ENCODE data around the gene PTF1A. TPM values are rescaled to one million over a fixed set of nuclear protein-coding genes. Genes with fewer than 3 reads are reported as not detected.
"Not testable (repeated sequence)": the region's sequence is repeated elsewhere in the genome, so short reads cannot be mapped to it uniquely, and the experiment has no call there.

The PTF1A gene
- total RNA-seq, 1 donor from 2014 or later: not detected

DNA sequence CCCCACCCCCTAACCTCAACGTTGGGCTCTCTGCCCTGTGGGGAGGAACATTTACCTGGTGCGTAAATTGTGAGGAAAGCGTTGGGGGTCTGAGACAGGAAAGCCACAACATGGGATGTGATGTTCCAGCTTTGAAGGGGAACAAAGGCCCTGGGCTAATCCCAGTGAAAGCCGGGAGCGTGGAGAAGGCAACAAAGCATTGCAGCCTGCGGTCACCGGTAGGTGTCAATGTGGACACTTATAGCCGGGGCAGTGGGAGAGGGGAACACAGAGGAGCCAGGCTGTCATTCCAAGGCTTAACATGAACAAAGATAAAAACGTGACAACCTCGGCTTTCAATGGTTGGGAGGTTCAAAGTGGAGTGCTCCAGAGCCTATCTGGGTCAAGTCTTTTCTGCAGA, 12.7 kb downstream of the PTF1A start:
- no peak for DNase-seq

DNA sequence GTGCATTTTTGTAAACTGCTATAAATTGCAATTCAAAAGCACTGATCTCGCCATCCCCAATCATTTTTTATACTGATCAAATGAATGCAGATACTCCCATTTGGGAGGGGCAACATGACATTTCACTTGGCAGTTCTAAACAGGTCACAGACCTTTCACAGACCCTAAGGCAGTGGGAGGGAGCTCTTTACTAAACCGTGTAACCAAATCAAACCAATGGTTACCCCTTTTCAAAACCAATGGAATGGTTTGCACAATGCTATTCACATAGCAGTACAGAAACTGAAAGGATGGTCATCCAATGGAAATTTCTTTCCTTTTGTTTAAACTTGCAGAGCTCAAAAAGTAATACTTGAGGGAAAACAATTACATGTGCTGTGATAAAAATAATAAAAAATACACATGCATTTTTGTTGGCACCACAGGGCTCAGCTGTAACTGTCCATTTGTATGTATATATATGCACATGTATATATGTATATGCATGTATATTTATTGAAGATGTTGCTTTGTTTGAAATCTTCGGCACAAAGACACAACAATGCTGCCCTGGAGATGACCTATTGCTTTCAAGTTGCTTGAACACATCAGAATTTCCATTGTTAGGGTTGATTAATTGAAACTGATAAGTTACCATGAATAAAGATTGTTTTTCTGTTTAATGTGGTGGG, 14.0 kb downstream of the PTF1A start:
- DNase-seq: no peak

DNA sequence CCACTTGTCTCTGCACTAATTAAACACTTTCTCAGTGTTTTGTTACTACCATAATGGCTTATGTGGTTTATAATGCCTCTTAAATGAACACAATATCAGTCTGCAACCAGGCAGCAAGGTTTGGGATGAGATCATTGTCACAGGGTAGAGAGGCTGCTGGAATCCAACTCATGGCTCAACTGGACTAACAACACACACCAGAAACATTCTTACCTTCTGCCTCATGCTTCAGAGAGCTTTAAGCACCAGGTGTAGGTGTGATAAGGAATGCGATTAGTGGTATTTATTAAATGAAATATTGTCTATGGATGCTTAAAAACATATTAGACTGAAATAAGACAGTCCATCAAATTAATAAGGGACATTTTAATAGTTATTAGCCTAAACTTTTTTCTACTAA, 25.4 kb downstream of the PTF1A start:
- no peak for DNase-seq

DNA sequence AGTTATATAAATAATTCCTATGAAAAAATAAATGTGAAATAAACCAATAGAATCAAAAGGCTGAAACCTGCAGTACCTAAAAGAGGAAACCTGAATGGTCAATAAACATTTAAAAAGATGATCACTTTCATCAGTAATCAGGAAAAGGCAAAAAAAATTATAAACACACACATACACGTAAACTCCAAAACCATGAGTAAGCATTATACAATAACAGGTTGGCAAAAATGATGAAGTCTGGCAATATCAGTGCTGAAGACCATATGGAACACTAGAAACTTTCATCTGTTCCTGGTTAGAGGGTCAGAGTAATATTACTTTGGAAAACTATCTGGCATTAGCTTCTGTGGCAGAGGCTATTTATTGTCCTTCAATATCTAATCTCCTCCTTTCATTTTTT, 38.5 kb downstream of the PTF1A start:
- DNase-seq: no peak

DNA sequence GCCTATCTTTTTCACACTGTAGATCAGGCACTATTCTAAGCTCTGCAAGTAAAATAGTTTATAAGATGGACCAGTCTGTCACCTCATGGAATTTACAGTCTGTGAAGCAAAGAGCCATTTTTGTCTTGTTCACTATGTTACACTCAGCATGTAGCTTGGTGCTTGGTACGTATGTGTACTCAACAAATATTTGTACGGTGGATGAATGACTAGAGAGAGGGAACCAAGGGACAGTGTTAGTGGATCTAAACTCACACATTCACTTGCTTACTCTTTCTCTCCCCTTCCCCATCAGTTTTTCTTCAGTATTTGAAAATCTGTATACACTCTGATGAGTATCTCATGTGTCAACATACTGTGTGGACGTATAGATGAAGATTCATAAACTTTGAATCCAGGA, 45.9 kb downstream of the PTF1A start:
- no peak for DNase-seq

DNA sequence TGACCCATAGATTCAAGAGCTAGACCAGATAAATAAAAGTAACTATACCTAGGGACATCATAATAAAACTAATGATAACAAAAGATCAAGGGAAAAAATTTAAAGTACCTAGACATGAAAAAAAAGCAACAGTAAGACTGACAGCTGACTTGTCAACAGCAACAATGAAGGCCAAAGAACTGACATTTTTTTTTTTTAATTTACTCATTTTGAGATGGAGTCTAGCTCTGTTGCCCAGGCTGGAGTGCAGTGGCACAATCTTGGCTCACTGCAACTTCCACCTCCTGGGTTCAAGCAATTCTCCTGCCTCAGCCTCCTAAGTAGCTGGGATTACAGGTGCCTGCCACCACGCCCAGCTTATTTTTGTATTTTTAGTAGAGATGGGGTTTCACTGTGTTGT, 49.7 kb downstream of the PTF1A start:
- not testable (repeated sequence) for DNase-seq

Small RNA genes lying within 50 kb of the gene (small RNA-seq; reads per million reads assigned to genes)
- not detected for gene RF00561 (ENCODE audit: low replicate concordance)

Other genes starting within 250 kb of the PTF1A start
- gene MSRB2, start 96.7 kb upstream of the PTF1A start, total RNA-seq: 10.8 TPM
- gene C10orf67, start 152.5 kb downstream of the PTF1A start, total RNA-seq: 0.30 TPM
- 20.8 TPM for gene OTUD1, start 246.8 kb downstream of the PTF1A start, total RNA-seq

All from skin of body (tissue), 3 donors.